NCI-H460 (cell line): ENCODE measurements around the gene ZNF546. TPM values are rescaled to one million over a fixed set of nuclear protein-coding genes. Genes with fewer than 3 reads are reported as not detected.

Experiments
- DNase-seq: peaks from one replicate; pipeline ENCODE4 v3.0.0-alpha.2; 2016; ENCODE audit warnings: low read depth; ENCODE audit errors: extremely low read depth
- total RNA-seq: library from RNA; depleted of rRNA; stranded (reverse); fragments of >200 nt; shearing (Covaris generic); gene quantifications from 2 replicates; pipeline ENCODE4 v1.2.3, GENCODE V29; 2014; rRNA removed

ZNF546 gene
- total RNA-seq, 1 experiment from 2014 or later, result 3.2 TPM

- DNase-seq, result no peak
Observed at GRCh38 chr19:40053491-40053890, 56.6 kb downstream of the ZNF546 start.

- no peak for DNase-seq
Observed at GRCh38 chr19:40054632-40055031, 57.8 kb downstream of the ZNF546 start.

GRCh38 chr19:40055049-40055448, 58.2 kb downstream of the ZNF546 start:
- DNase-seq, result no peak

GRCh38 chr19:40055832-40056504, 59.1 kb downstream of the ZNF546 start, which contains the start of gene ZNF780B:
TSS of gene ZNF780B (minus strand) at chr19:40056231. CDS start at chr19:40050332, 5,899 bp downstream.
- peak; percentile 19 for DNase-seq

GRCh38 chr19:40056505-40056904, 59.6 kb downstream of the ZNF546 start:
- no peak for DNase-seq

GRCh38 chr19:40057166-40057565, 60.3 kb downstream of the ZNF546 start:
- DNase-seq, result no peak

GRCh38 chr19:40059624-40060023, 62.8 kb downstream of the ZNF546 start:
- DNase-seq, result no peak

GRCh38 chr19:40070058-40070457, 73.2 kb downstream of the ZNF546 start:
- DNase-seq, result no peak

Other genes starting within 250 kb of the ZNF546 start
- not detected in 2 replicates for gene LEUTX, start 218.2 kb upstream of the ZNF546 start, total RNA-seq
- gene DYRK1B, start 162.9 kb upstream of the ZNF546 start, total RNA-seq, result 0.98 and 1.2 TPM in 2 replicates
- 138 and 154 TPM in 2 replicates for gene FBL, start 150.7 kb upstream of the ZNF546 start, total RNA-seq
- gene FCGBP, start 62.4 kb upstream of the ZNF546 start, total RNA-seq, result 0.02 and 0.06 TPM in 2 replicates
- gene PSMC4, start 25.9 kb upstream of the ZNF546 start, total RNA-seq, result 122 and 125 TPM in 2 replicates
- 3.9 and 7.5 TPM in 2 replicates for gene ZNF780B, start 59.2 kb downstream of the ZNF546 start, total RNA-seq
- 11.2 and 18.3 TPM in 2 replicates for gene ZNF780A, start 93.9 kb downstream of the ZNF546 start, total RNA-seq
- 6.0 and 7.4 TPM in 2 replicates for gene MAP3K10, start 194.4 kb downstream of the ZNF546 start, total RNA-seq
- gene TTC9B, start 221.3 kb downstream of the ZNF546 start, total RNA-seq, result not detected in 2 replicates
- 0.25 TPM in 1 of 2 replicates, not detected in the other for gene CCNP, start 229.6 kb downstream of the ZNF546 start, total RNA-seq